Measurements from ENCODE around the gene MRPS2.

MRPS2 gene

DNA sequence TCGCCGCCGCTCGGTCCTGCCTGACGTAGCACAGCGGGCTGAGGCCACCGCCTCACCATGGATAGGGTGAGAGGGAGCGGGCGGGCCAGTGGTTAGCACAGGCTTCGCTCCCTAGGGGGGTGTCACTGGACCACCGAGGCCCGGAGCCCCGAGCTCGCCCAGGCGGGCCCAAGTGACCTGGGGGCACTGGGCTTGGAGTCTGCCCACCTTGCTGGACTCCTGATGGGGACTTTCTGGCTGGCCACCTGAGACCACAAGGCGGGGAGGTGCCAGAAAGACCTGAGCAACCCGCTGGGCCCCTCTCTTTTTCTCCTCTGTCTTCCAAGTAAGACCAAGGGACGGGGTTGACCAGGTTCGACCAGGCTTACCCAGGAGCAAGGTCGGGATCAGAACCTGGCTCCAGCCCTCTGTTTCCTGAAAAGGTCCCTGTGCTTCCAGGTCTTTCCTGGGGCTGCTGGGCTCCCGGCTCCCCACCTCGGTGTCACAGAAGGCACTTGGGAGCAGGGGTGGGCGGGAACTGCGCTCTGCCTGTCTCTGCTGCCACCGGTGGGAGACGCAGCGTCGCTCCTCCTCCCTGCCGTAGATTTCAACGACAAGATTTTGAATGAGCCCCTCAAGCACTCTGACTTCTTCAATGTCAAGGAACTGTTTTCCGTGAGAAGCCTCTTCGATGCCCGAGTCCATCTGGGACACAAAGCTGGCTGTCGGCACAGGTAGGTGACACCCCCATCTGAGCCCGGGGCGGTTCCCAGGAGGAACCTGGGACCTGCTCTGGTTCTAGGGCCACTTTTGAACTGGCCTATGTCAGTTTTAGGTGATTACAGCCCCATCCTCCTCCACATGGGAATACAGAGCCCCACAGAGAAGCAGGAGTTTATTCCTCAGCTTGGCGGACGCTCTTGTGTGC, 1.0 kb downstream of the MRPS2 start:
- CTCF ChIA-PET: no interaction called here
- Mint-ChIP-seq H3K27me3 (peaks cover 19% of the 10 kb centered on the region), H3K4me1 (peaks cover 18% of the 10 kb centered on the region), H3K27ac (peak overlapping the region; percentile 37), H3K36me3 (peaks cover 16% of the 10 kb centered on the region), H3K9me3 (no peaks in the 10 kb centered on the region), H3K4me3 (peak overlapping the region; percentile 91)
- DNase-seq: peak; percentile 69

DNA sequence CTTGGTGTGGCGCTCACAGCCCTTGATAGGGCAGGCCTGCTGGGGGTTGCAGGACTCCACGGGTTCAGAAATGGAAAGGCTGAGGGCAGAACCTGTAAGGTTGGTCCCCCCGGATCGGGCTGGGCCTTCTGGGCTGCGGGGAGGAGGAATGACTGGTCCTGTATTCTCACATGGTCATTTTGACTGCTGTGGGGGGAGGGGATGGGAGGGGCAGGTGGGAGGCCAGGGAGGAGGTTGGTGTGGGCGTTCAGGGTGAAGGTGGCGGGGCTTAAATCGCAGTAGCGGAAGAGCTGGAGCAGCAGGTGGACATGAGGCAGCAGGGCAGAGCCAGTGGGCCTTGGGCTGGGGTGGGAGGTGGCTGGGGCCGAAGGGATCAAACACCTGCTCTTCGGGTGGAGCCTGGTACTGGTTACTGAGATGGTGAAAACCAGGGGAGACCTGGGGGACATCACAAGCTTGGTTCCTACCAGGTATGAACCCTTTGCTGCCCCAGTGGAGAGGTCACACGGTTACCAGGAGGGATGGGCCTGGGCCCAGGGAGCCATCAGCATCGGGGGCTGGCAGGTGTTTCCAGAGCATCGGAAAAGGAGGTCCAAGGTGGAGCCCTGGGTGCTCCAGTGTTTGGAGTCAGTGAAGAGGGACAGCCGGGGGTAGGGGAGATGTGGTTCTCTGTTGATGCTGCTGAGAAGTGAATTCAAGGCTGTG, 1.8 kb downstream of the MRPS2 start:
- DNase-seq: peak; percentile 19
- peak overlapping the region; percentile 91 for H3K4me3 Mint-ChIP-seq
- H3K27me3 Mint-ChIP-seq: peaks cover 19% of the 10 kb centered on the region
- no peak overlapping the region for H3K27ac Mint-ChIP-seq
- CTCF ChIA-PET: no interaction called here
- H3K9me3 Mint-ChIP-seq: no peaks in the 10 kb centered on the region
- peaks cover 16% of the 10 kb centered on the region for H3K36me3 Mint-ChIP-seq
- peaks cover 18% of the 10 kb centered on the region for H3K4me1 Mint-ChIP-seq

DNA sequence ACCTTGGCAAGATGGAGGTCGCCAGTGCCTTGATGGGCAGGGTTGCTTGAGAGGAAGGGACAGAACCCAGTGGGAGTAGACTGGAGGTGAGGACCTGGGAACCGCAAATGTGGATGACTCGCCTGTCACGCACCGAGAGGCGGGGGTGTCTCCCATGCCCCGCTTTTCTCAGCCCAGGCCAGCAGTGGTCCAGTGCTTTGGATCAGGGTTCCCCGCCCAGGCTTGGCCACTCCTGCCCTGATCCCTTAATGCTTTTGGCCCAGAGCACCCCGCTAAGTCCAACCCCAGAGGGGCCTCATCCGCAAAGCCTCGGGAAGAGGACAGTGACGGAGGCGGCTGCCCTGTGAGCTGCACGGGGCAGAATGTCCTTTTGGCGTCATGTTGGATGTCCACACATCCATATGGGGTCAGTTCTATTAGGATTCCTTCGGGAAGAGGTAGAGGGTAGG, 2.4 kb downstream of the MRPS2 start:
- no peak overlapping the region for H3K27ac Mint-ChIP-seq
- H3K9me3 Mint-ChIP-seq: no peaks in the 10 kb centered on the region
- H3K4me1 Mint-ChIP-seq: peaks cover 18% of the 10 kb centered on the region
- DNase-seq: no peak
- peak overlapping the region; percentile 44 for H3K4me3 Mint-ChIP-seq
- CTCF ChIA-PET: no interaction called here
- peaks cover 19% of the 10 kb centered on the region for H3K27me3 Mint-ChIP-seq
- peaks cover 16% of the 10 kb centered on the region for H3K36me3 Mint-ChIP-seq

DNA sequence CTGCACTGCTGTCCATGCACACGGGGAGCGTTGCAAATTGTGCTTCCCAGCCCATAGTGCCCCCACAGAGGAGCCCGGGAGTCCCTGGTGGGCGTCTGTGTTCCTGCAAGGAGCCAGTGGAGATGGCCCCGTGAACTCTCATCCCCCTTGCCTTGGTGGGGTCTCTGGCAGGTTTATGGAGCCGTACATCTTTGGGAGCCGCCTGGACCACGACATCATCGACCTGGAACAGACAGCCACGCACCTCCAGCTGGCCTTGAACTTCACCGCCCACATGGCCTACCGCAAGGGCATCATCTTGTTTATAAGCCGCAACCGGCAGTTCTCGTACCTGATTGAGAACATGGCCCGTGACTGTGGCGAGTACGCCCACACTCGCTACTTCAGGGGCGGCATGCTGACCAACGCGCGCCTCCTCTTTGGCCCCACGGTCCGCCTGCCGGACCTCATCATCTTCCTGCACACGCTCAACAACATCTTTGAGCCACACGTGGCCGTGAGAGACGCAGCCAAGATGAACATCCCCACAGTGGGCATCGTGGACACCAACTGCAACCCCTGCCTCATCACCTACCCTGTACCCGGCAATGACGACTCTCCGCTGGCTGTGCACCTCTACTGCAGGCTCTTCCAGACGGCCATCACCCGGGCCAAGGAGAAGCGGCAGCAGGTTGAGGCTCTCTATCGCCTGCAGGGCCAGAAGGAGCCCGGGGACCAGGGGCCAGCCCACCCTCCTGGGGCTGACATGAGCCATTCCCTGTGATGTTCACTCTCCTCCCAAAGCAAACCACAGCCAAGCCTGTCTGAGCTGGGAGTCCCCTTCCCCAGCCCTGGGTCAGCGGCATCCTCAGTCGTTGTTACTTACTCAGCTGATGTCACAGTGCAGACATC, 3.1 kb downstream of the MRPS2 start:
- Mint-ChIP-seq H3K27ac (no peak overlapping the region), H3K9me3 (no peaks in the 10 kb centered on the region), H3K4me1 (peaks cover 18% of the 10 kb centered on the region), H3K27me3 (peaks cover 19% of the 10 kb centered on the region), H3K36me3 (peaks cover 16% of the 10 kb centered on the region), H3K4me3 (peak overlapping the region; percentile 44)
- CTCF ChIA-PET: interaction anchor here (0.8 to 1.7 kb wide), 4 partner anchors 10 to 22 kb away, joined by 3 to 11 read pairs (median 6); no protein-coding TSS in a partner anchor
- DNase-seq: no peak

DNA sequence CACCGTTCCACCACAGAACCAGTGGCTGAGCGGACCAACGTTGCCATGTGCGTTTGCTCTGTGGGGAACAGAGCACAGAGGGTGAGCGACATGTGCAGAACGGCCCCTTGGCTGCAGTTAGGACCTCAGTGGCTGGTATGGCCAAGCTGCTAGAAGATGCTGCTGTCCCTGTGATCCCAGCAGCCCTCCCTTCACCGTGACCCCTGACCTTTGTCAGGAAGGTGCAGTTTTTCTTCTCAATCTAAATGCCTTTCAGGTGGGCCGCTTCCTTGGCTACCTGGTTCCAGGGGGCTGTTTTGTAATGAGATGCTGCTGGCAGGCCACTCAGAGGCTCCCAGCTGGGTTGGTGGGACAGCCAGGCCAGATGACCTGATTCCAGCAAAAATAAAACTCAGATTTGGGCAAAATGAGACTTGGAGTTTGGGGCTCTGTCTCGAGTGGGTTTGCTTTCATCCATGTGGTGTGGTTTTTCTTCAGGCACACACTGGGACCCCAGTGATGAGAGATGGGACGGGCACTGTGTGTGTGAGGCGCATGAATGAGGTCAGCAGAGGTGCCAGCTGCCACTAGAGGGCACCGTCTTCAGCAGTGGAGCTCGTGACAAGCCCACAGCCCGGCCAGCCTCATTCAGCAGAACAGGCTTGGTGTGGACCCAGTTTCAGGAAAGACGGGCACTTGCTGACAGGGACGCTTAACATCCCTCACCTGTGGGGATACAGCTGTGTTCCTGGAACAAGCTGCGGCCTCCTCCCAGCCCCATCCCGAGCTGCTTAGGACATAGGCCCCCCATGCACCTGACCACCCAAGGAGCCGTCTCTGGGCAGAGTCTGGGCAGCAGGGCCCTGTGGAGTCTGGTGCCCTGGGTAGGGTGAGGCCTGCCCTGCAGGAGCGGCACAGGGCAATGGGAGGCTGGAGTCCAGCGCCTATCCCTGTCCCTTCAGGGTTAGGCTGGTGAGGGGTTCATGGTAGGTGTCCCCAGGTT, 4.1 kb downstream of the MRPS2 start:
- DNase-seq: peak; percentile 71

DNA sequence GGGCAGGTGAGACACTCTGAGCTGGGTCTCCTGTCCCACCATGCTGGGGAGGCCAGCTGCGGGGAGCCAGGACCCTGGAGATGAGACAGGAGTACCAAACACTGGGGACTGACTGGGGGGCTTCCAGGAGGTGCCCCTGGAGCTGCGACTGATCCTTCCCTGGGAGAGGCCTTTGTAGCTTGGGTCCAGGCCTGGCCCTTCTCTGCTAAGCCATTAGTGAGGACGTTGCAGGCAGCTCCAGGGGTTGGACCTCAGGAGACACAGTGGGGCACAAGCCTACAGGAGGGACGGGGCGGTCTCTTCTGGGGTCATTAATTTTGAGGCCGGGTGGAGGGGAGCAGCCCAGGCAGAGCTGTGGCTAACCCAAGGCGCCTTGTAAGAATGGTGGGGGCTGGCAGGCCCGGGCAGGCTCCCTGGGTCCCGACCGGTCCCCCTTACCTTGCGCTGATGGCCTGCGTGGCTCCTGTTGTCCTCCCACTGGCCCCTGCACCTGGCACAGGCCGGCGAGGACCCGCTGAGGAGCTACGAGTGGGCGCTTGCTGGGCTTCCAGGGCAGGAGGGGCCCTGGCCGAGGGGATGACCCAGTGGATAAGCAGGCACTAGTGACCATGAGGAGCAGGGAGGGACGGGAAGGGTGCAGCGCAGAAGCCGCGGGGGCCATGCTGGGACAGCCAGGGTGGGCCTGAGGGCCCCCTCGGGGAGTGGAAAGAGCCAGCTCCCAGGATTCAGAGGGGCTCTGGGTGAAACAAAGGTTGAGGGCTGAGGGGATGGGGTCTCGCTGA, 5.1 kb downstream of the MRPS2 start:
- Mint-ChIP-seq H3K27me3 (peaks cover 9% of the 10 kb centered on the region), H3K27ac (no peak overlapping the region), H3K9me3 (peaks cover 6% of the 10 kb centered on the region), H3K4me1 (peaks cover 14% of the 10 kb centered on the region), H3K36me3 (peaks cover 14% of the 10 kb centered on the region), H3K4me3 (no peak overlapping the region)
- CTCF ChIA-PET: interaction anchor here (1.1 to 1.7 kb wide), 5 partner anchors 12 to 28 kb away, joined by 3 to 11 read pairs (median 4); no protein-coding TSS in a partner anchor
- DNase-seq: no peak

More for the DNA sequence above, 4.1 kb downstream of the MRPS2 start:
- Mint-ChIP-seq H3K9me3 (peaks cover 5% of the 10 kb centered on the region), H3K27ac (no peak overlapping the region), H3K4me1 (peaks cover 16% of the 10 kb centered on the region), H3K36me3 (peaks cover 16% of the 10 kb centered on the region), H3K4me3 (no peak overlapping the region), H3K27me3 (peaks cover 11% of the 10 kb centered on the region)
- CTCF ChIA-PET: interaction anchor here (0.6 to 1.7 kb wide), 6 partner anchors 11 to 29 kb away, joined by 3 to 11 read pairs (median 4); no protein-coding TSS in a partner anchor

DNA sequence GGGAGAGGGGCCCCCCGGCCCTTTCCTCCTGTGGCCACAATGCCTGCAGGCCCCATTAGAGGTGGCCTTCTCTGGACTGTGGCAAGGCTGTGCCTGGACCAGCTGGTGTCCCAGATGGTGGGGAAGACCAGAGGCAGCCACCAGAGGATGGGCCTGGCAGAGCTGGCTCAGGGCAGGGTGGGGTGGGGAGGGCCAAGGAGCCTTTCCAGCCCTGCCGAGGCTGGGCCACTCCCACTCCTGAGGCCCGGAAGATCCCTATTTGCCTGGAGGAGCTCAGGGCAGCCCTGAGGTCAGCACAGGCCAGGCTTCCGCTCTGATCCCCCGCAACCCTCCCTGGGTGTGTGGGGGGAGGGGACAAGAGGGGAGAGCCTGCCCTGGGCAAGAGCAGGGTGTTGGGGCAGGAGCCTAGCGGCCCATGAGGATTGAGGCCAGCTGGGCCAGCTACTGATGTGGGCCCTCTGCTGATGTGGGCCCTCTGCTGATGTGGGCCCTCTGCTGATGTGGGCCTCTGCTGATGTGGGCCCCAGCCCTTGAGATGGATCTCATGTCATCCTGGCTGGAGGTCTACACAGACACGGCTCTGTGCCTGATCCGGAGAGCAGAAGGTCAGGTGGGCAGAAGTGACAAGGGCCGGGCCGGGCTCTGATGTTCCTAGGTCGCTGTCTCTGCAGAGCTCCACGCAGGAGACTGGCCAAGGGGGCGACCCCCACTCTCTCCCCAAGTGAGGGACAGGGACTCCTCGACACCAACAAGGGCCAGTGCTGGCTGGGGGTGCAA, 6.0 kb downstream of the MRPS2 start:
- CTCF ChIA-PET: interaction anchor here (1.2 kb wide), 1 partner anchor 22 kb away, joined by 3 read pairs; no protein-coding TSS in a partner anchor
- Mint-ChIP-seq H3K27ac (no peak overlapping the region), H3K4me3 (no peak overlapping the region), H3K4me1 (peaks cover 15% of the 10 kb centered on the region), H3K27me3 (peaks cover 9% of the 10 kb centered on the region), H3K36me3 (peaks cover 14% of the 10 kb centered on the region), H3K9me3 (peaks cover 6% of the 10 kb centered on the region)
- DNase-seq: peak; percentile 18

DNA sequence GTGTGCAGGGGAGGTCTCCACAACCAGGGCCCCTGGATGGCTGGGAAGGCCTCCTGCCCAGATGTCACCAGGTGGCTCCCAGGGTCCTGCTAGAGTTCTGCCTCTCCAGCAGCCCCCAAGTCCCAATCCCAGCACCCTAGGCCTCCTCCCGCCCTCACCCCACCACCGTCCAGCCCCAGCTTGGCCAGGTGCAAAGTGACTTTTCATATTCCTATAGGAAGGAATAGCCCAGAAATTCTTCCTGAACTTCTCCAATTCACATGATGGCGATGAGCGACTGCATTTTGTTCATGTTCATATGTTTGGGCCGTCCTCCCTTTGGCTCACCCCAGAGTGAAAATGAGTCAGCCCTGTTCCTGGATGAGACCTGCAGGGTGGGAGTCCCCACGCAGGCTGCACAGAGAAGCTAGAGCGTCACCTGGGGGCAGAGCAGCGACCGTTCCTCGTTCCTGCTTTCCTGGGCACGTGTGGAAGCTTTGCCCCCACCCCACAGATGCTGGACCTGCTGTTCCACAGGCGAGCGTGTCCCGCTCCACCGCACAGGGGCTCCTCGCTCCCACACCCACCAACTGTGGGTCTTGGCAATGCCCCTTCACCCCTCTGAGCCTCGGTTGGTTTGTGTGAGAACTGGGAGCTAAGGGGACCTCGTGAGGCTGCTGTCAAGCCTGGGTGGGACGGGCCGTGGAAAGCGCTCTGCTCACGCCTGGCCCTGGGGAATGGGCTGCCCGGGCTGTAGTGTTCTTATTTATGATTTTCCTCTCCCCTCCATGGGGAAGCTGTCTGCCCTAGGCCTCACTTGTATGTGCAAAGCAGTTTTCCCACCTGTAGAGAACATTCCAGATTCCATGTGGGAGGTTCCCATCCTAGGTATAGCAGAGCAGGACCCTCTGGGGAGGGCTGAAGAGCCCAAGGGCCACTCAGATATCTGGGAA, 6.9 kb downstream of the MRPS2 start:
- Mint-ChIP-seq H3K4me1 (peaks cover 6% of the 10 kb centered on the region), H3K9me3 (peaks cover 6% of the 10 kb centered on the region), H3K27me3 (peaks cover 9% of the 10 kb centered on the region), H3K4me3 (no peak overlapping the region), H3K27ac (no peak overlapping the region), H3K36me3 (peaks cover 12% of the 10 kb centered on the region)
- CTCF ChIA-PET: no interaction called here
- peak; percentile 11 for DNase-seq

DNA sequence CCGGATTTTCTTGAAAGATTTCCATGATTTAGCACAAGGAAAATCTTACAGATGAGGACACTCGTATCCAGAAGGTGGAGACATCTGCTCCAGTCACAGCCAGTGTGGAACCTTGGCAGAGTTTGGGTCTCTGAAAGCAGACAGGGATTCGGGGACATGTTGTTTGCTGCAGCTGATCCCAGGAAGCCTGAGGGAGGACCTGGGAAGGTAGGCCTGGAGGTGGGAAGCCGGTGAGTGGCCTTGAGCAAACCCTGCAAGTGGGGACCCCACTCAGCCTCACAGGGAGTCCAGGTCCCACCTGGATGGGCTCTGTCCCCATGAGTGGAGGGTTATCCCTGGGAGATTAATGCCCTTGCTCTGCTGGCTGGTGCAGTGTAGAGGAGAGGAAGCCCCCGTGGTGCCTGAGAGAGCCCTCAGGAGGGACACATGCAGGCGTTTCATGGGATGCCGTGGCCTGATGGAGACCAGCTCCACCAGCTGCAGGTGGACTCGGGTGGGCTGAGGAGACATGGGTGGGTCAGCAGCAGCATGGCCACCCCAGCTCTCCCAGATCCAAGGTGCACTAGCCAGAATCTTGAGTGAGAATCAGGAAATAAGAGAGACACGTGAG, 7.8 kb downstream of the MRPS2 start:
- CTCF ChIA-PET: no interaction called here
- Mint-ChIP-seq H3K4me1 (peaks cover 2% of the 10 kb centered on the region), H3K4me3 (no peak overlapping the region), H3K36me3 (peaks cover 9% of the 10 kb centered on the region), H3K9me3 (peaks cover 6% of the 10 kb centered on the region), H3K27me3 (peaks cover 9% of the 10 kb centered on the region), H3K27ac (no peak overlapping the region)
- peak; percentile 3 for DNase-seq

DNA sequence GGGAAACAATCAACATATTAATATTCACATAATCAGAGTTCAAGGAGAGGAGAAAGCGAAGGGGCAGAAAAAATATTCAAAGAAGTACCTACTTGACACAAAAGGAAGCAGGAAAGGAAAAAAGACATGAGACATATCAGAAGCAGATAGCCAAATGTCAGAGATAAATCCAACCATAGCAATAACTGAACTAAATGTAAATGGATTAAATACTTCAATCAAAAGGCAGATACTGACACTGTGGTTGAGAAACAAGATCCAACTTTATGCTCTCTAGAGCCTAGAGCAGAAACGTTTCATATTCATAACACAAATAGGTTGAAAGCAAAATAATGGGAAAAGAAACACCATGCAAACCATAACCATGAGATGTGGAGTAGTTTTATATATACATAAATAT, 9.0 kb downstream of the MRPS2 start:
- no peak for DNase-seq
- Mint-ChIP-seq H3K9me3 (peaks cover 6% of the 10 kb centered on the region), H3K27ac (no peak overlapping the region), H3K27me3 (peaks cover 9% of the 10 kb centered on the region), H3K4me1 (peaks cover 2% of the 10 kb centered on the region), H3K4me3 (no peak overlapping the region), H3K36me3 (peaks cover 5% of the 10 kb centered on the region)
- CTCF ChIA-PET: no interaction called here

DNA sequence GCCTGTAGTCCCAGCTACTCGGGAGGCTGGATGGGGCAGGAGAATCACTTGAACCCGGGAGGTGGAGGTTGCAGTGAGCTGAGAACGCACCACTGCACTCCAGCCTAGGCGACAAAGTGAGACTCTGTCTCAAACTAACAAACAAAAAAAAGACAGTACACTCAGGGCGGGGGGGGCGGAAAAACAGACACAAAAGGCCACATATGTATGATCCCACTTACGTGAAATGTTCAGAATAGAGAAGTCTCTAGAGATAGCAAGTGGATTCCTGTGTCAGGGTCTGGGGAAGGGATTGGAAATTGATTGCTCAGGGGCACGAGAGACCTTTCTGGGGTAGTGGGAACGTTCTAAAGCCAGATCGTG, 11.7 kb downstream of the MRPS2 start:
- no peak overlapping the region for H3K4me3 Mint-ChIP-seq
- DNase-seq: no peak
- no peaks in the 10 kb centered on the region for H3K36me3 Mint-ChIP-seq

More for the DNA sequence above, 11.7 kb downstream of the MRPS2 start:
- peaks cover 9% of the 10 kb centered on the region for H3K27me3 Mint-ChIP-seq
- H3K9me3 Mint-ChIP-seq: peaks cover 6% of the 10 kb centered on the region
- CTCF ChIA-PET: no interaction called here
- H3K27ac Mint-ChIP-seq: no peak overlapping the region
- peaks cover 6% of the 10 kb centered on the region for H3K4me1 Mint-ChIP-seq

Measured in activated naive CD4-positive, alpha-beta T cell treated with anti-CD3 and anti-CD28 coated beads, Interleukin-2, amount 10 ng/mL, durations not matched to agents 7 days and 5 days (primary cell).